Suprapubic skin (tissue), 4 donors: Measurements from ENCODE around the gene IGFBP7. TPM values are rescaled to one million over a fixed set of nuclear protein-coding genes. Genes with fewer than 3 reads are reported as not detected.

Experiments used
- DNase-seq, 2 donors: peaks; one replicate each; pipeline ENCODE4 v3.0.0-alpha.2; 2019; ENCODE audit warnings: low spot score in 2 of 2
- H3K27ac ChIP-seq: fragments of 200-600 bp; sonication (generic); one replicate; pipeline ENCODE4 v1.5.1; 2019
- H3K27me3 ChIP-seq: fragments of 200-600 bp; sonication (generic); one replicate; pipeline ENCODE4 v1.5.1; 2019
- H3K36me3 ChIP-seq: fragments of 200-600 bp; sonication (generic); one replicate; pipeline ENCODE4 v1.5.1; 2019
- H3K4me1 ChIP-seq: fragments of 200-600 bp; sonication (generic); one replicate; pipeline ENCODE4 v1.5.1; 2019
- H3K4me3 ChIP-seq: fragments of 200-600 bp; sonication (generic); one replicate; pipeline ENCODE4 v1.5.1; 2019; ENCODE audit warnings: mild to moderate bottlenecking
- H3K9me3 ChIP-seq: fragments of 200-600 bp; sonication (generic); one replicate; pipeline ENCODE4 v1.5.1; 2019
- EP300 ChIP-seq: sonication (generic); formaldehyde crosslinking; IDR thresholded peaks from one replicate; pipeline ENCODE4 v1.6.1; 2017; ENCODE audit warnings: antibody characterized with exemption
- POLR2A ChIP-seq, 2 donors: fragments of 450-650 bp; IDR thresholded peaks; one replicate each; pipeline ENCODE4 v1.6.1; 2017; ENCODE audit warnings: antibody characterized with exemption in 2 of 2, mild to moderate bottlenecking in 2 of 2, moderate library complexity in 2 of 2
- POLR2AphosphoS5 ChIP-seq, 3 donors: sonication (generic); formaldehyde crosslinking; IDR thresholded peaks; one replicate each; pipeline ENCODE4 v1.6.1; 2017; ENCODE audit warnings: antibody characterized with exemption in 3 of 3
- WGBS: methylation state at CpG from one replicate; pipeline ENCODE4 v1.1.5; 2018; 5-methylcytosine and 5-hydroxymethylcytosine counted together
- total RNA-seq, 4 donors: library from RNA; depleted of rRNA; stranded (reverse); fragments of >200 nt; gene quantifications; one replicate each; pipeline ENCODE4 v1.1.0, GENCODE V29; 2016
- TF ChIP-seq, protein P1 (sequence below), 2 donors: fragments of 200-600 bp in 1 of 2; fragments of 450-650 bp in 1 of 2; sonication (generic) in 1 of 2; IDR thresholded peaks; one replicate each; pipeline ENCODE4 v1.5.1; 2016 to 2019; ENCODE audit warnings: antibody characterized with exemption in 2 of 2, mild to moderate bottlenecking in 1 of 2, moderate library complexity in 1 of 2

The IGFBP7 gene
- total RNA-seq, 4 donors from 2014 or later, result 85.3 to 152 (median 125) TPM

DNA sequence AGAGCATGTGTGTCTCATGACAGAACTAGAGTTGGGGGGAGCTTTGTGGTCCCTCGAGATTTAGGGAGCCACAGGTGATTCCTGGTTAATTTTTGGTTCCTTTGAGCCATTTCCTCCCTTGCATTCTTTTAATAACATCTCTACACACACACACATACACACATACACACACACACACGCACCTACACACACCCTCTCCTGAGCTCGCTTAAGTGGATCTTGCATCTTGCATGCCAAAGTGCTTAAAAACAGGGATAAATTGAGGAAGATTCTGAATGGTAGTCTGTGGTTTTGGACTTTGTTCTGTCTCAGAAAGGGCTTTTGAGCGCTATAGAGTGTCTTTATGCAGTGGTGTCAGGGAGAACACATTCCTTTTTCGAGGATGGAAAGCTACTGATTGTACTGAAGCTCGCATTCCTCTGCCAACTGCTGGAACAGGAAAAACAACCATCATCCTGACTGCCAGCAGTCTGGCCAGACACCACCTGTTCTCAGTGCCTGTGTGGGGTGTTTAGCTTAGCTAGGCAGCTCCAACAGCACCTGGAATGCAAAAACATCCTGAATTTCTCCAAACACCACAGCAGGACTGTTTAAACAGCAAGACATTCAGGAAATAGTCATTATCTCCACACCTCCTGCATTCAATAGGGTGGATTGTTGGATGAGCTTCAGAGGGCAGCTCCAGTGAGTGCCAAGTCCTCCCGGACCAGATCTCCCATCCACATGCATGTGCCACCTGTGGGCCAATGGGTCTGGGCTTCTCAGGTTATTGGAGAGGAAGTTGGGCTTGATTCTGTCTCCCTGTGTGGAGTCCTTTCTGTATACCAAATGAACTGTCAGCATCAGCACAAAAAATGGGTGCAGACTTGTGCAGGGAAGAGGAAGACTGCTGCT lies 21.9 kb upstream of the IGFBP7 start:
- WGBS, result 31% methylated on average over 7 of the region's 7 CpGs
- Histone ChIP-seq H3K9me3 (no peaks in the 10 kb centered on the region), H3K4me1 (no peaks in the 10 kb centered on the region), H3K4me3 (no peak overlapping the region), H3K36me3 (no peaks in the 10 kb centered on the region), H3K27ac (no peak overlapping the region), H3K27me3 (no peaks in the 10 kb centered on the region)
- no peak for DNase-seq
- TF ChIP-seq POLR2A (IDR thresholded peaks at IDR 0.05), result no peak
- TF ChIP-seq, protein P1, sequence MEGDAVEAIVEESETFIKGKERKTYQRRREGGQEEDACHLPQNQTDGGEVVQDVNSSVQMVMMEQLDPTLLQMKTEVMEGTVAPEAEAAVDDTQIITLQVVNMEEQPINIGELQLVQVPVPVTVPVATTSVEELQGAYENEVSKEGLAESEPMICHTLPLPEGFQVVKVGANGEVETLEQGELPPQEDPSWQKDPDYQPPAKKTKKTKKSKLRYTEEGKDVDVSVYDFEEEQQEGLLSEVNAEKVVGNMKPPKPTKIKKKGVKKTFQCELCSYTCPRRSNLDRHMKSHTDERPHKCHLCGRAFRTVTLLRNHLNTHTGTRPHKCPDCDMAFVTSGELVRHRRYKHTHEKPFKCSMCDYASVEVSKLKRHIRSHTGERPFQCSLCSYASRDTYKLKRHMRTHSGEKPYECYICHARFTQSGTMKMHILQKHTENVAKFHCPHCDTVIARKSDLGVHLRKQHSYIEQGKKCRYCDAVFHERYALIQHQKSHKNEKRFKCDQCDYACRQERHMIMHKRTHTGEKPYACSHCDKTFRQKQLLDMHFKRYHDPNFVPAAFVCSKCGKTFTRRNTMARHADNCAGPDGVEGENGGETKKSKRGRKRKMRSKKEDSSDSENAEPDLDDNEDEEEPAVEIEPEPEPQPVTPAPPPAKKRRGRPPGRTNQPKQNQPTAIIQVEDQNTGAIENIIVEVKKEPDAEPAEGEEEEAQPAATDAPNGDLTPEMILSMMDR (IDR thresholded peaks at IDR 0.05), result no peak
- no peak for TF ChIP-seq POLR2AphosphoS5 (IDR thresholded peaks at IDR 0.05)
- TF ChIP-seq EP300, result no peak

DNA sequence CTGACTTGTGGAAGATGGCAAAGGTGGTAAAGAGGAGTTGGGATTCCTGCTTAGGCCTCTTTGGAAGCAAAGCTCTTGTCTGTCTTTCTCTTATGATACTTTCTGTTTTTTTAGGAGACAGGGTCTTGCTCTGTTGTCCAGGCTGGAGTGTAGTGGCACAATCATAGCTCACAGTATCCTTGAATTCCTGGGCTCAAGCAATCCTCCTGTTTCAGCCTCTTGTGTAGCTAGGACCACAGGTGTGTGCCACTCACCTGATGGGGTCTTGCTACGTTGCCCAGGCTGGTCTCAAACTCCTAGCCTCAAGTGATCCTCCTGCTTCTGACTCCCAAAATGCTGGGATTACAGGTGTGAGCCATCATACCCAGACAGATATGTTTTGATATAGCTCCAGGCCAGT lies 19.3 kb upstream of the IGFBP7 start:
- Histone ChIP-seq H3K27ac (no peak overlapping the region), H3K4me3 (no peak overlapping the region), H3K27me3 (no peaks in the 10 kb centered on the region), H3K36me3 (no peaks in the 10 kb centered on the region), H3K9me3 (no peaks in the 10 kb centered on the region), H3K4me1 (no peaks in the 10 kb centered on the region)
- WGBS, result 56% methylated on average over 1 of the region's 1 CpG
- TF ChIP-seq EP300 (no peak), POLR2A (IDR thresholded peaks at IDR 0.05) (no peak), POLR2AphosphoS5 (IDR thresholded peaks at IDR 0.05) (no peak)
- TF ChIP-seq, protein P1 (IDR thresholded peaks at IDR 0.05), result no peak
- DNase-seq, result no peak

DNA sequence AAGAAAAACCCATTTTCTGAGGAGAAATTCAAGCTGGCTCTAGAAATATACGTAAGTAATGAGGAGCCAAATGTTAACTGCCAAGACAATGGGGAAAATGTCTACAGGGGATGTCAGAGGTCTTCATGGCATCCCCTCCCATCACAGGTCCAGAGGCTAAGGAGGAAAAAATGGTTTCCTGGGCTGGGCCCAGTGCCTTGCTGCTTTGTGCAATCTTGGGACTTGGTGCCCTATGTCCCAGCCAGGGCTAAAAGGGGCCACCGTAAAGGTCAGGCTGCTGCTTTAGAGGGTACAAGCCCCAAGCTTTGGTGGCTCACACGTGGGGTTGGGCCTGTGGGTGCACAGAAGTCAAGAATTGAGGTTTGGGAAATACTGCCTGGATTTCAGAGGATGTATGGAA lies 17.2 kb upstream of the IGFBP7 start:
- DNase-seq, result no peak
- no peaks in the 10 kb centered on the region for H3K27me3 ChIP-seq
- WGBS, result 75% methylated on average over 3 of the region's 3 CpGs
- H3K4me3 ChIP-seq, result no peak overlapping the region
- H3K27ac ChIP-seq, result no peak overlapping the region
- no peaks in the 10 kb centered on the region for H3K9me3 ChIP-seq
- TF ChIP-seq EP300, result no peak
- no peak for TF ChIP-seq POLR2AphosphoS5 (IDR thresholded peaks at IDR 0.05)
- no peak for TF ChIP-seq POLR2A (IDR thresholded peaks at IDR 0.05)
- TF ChIP-seq, protein P1 (IDR thresholded peaks at IDR 0.05), result no peak
- no peaks in the 10 kb centered on the region for H3K4me1 ChIP-seq
- no peaks in the 10 kb centered on the region for H3K36me3 ChIP-seq

DNA sequence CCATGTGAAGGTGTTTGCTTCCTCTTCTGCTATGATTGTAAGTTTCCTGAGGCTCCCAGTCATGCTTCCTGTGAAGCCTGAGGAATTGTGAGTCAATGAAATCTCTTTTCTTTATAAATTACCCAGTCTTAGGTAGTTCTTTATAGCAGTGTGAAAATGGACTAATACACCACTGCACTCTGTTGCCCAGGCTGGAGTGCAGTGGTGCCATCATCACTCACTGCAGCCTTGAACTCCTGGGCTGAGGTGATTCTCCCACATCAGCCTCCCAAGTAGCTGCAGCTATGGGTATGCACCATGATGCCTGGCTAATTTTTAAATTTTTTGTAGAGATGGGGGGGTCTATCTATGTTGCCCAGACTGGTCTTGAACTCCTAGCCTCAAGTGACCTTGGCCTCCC lies 15.8 kb upstream of the IGFBP7 start:
- no peak for DNase-seq
- Histone ChIP-seq H3K36me3 (no peaks in the 10 kb centered on the region), H3K4me3 (no peak overlapping the region), H3K9me3 (no peaks in the 10 kb centered on the region), H3K4me1 (no peaks in the 10 kb centered on the region), H3K27ac (no peak overlapping the region), H3K27me3 (no peaks in the 10 kb centered on the region)
- TF ChIP-seq, protein P1 (IDR thresholded peaks at IDR 0.05), result no peak
- no peak for TF ChIP-seq POLR2A (IDR thresholded peaks at IDR 0.05)
- no peak for TF ChIP-seq EP300
- TF ChIP-seq POLR2AphosphoS5 (IDR thresholded peaks at IDR 0.05), result no peak

DNA sequence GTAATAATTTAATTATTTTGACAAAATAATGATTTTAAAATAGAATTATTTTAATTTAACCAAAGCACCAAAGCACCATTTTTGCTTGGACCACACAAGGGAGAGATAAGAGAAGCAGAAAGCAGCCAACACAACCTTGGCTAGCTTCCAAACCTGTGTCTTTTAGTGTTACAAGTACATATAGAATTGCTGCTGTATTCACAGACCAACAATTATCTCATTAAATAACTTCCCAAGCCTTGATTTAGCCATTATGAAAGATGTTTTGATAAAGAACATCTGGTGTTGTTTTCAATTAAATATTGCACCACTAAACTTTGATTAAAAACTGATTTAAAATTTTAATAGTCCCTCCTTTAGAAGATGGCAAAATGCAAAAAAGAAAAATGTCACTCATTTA lies 14.0 kb upstream of the IGFBP7 start:
- H3K27ac ChIP-seq, result no peak overlapping the region
- H3K4me1 ChIP-seq, result peaks cover 6% of the 10 kb centered on the region
- no peaks in the 10 kb centered on the region for H3K36me3 ChIP-seq
- no peaks in the 10 kb centered on the region for H3K27me3 ChIP-seq
- no peak for TF ChIP-seq EP300
- TF ChIP-seq POLR2AphosphoS5 (IDR thresholded peaks at IDR 0.05), result no peak
- no peak for TF ChIP-seq POLR2A (IDR thresholded peaks at IDR 0.05)
- TF ChIP-seq, protein P1 (IDR thresholded peaks at IDR 0.05), result no peak
- H3K4me3 ChIP-seq, result no peak overlapping the region
- no peak for DNase-seq
- H3K9me3 ChIP-seq, result no peaks in the 10 kb centered on the region
